Esophagus mucosa (tissue), 1 donor: ENCODE measurements around the gene NT5M. TPM values are rescaled to one million over a fixed set of nuclear protein-coding genes. Genes with fewer than 3 reads are reported as not detected.
"Not testable (repeated sequence)": the region's sequence is repeated elsewhere in the genome, so short reads cannot be mapped to it uniquely, and the experiment has no call there.

Source experiments
- ATAC-seq: fragments of 200-7000 bp; cut with Tn5 transposase; one replicate; pipeline ENCODE4 v1.9.1; 2020
- total RNA-seq: library from RNA; stranded (reverse); gene quantifications from one replicate; pipeline ENCODE4 v1.2.4, GENCODE V29; 2023
- donor health status: DM: yes; HTN: yes; CAD: no.

Gene NT5M
- 0.64 TPM for total RNA-seq

- peak; percentile 74 for ATAC-seq
These were observed at the start of gene NT5M for GRCh38 chr17:17303010-17303846. NT5M (plus strand) TSS chr17:17303373; CDS start chr17:17303551, 178 bp downstream.

- ATAC-seq: no peak
These were observed 49.8 kb upstream of the NT5M start for GRCh38 chr17:17253406-17253805.

GRCh38 chr17:17254036-17254435 is 49.1 kb upstream of the NT5M start:
- no peak for ATAC-seq

- not testable (repeated sequence) for ATAC-seq
These were observed 47.5 kb upstream of the NT5M start for GRCh38 chr17:17255689-17256088.

GRCh38 chr17:17256316-17256715 is 46.9 kb upstream of the NT5M start:
- ATAC-seq: no peak

- no peak for ATAC-seq
These were observed 45.2 kb upstream of the NT5M start for GRCh38 chr17:17258011-17258410.

GRCh38 chr17:17258998-17259397 is 44.2 kb upstream of the NT5M start:
- ATAC-seq: no peak

GRCh38 chr17:17264430-17264829 is 38.7 kb upstream of the NT5M start:
- ATAC-seq: no peak

GRCh38 chr17:17269926-17270773 is 33.0 kb upstream of the NT5M start:
- no peak for ATAC-seq

GRCh38 chr17:17275971-17276370 is 27.2 kb upstream of the NT5M start:
- no peak for ATAC-seq

- ATAC-seq: not testable (repeated sequence)
These were observed 25.7 kb upstream of the NT5M start for GRCh38 chr17:17277431-17277830.

GRCh38 chr17:17279316-17279715 is 23.9 kb upstream of the NT5M start:
- no peak for ATAC-seq

GRCh38 chr17:17280613-17281549 is 22.3 kb upstream of the NT5M start, which contains the start of gene COPS3:
COPS3 (minus strand) TSS chr17:17281246; CDS start chr17:17281186, 60 bp downstream.
- ATAC-seq: peak; percentile 97

- no peak for ATAC-seq
These were observed 17.2 kb upstream of the NT5M start for GRCh38 chr17:17285951-17286350.

- ATAC-seq: no peak
These were observed 14.1 kb upstream of the NT5M start for GRCh38 chr17:17289086-17289485.

GRCh38 chr17:17289701-17290100 is 13.5 kb upstream of the NT5M start:
- ATAC-seq: no peak

- no peak for ATAC-seq
These were observed 8.0 kb upstream of the NT5M start for GRCh38 chr17:17295141-17295540.

- no peak for ATAC-seq
These were observed 6.0 kb upstream of the NT5M start for GRCh38 chr17:17297217-17297616.

GRCh38 chr17:17298108-17298507 is 5.1 kb upstream of the NT5M start:
- ATAC-seq: no peak

GRCh38 chr17:17300624-17301568 is 2.3 kb upstream of the NT5M start:
- peak; percentile 49 for ATAC-seq

- not testable (repeated sequence) for ATAC-seq
These were observed 1.5 kb upstream of the NT5M start for GRCh38 chr17:17301659-17302058.
